NCI-H146 (cell line): ENCODE results near the gene GLIPR2.
"Not testable (repeated sequence)": the region's sequence is repeated elsewhere in the genome, so short reads cannot be mapped to it uniquely, and the experiment has no call there.

ENCODE experiments used
- DNase-seq: peaks from one replicate; lab custom pipeline; 2025; lab: John Stamatoyannopoulos, UW

GLIPR2 gene

DNA sequence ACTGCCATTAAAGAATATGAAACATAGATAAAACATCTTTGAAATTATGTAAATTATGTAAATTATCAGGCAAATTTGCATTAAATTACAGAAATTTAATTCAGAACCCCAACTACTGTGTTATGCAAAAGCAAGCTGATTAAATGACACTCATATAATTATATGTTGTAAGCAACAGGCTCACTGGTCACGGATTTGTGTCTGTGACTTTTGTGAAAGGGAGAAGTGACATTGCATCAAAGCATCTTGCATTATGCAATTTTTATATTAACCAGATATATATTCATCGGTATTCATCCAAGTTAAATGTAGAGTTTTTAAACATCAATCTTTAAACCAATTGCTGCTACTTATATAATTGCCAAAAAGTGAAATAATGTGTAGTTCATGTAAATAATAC is 13.0 kb upstream of the GLIPR2 start:
- no peak for DNase-seq

- no peak for DNase-seq
These were observed 11.3 kb upstream of the GLIPR2 start for GRCh38 chr9:36125062-36125855.

DNA sequence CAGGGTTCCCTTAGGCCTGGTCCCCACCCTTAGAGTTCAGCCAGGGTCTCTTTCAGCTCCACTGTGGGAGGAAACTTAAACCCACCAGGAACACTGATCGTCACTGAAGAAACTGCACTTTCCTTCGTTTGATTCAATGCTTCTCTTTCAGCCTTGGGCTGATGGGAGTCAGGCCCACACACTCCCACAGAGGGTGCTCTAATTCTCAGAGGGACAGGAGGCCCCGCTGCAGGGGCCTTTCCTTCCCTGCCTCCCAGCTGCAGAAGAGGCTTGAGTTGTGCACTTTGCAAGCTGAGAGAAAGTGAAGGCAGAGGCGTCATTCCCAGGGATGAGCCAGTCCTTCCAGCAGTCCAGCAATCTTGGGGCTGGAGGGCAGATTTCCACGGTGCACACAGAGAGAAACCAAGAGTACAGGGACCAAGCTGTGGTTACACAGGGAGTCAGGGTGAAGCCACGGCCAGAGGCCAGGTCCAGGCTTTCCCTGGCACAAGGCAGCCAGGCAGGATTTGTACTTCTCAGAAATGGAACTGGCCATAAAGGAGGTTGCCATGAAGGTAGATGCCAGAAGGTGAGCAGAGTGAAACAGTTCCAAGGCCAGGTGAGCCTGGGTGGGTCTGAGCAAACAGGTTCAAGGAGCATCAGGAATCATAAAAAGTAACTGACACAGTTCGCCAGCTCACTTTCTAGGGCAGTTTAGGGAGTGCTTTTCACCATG is 10.4 kb upstream of the GLIPR2 start:
- no peak for DNase-seq

DNA sequence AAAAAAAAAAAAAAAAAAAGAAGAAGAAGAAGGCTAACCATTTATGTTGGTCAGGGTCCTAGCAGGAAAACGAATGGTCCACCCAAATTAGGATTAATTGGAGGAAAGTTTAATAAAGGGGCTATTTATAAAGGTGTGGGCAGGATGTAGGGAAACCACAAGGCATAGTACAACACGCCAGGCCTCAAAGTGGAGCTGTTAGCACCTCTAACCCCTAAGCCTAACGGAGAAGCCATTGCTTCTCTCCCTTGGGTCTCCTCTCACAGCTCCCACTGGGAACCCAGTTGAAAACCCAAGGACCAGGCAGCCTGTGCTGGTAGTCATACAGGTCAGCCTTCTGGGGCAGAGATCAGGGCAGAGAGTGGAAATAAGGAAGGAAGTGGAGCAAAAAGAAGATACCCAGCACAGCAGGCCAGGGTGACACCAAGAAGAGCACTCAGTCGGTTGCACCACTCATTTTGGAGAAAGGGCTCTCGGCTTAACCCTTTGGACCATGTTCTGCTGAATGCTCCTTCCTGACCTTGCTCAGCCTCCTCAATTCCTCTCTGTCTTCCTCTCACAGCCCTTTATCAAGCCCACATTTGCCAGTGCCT is 8.8 kb upstream of the GLIPR2 start:
- DNase-seq = no peak

- no peak for DNase-seq
These were observed 8.2 kb upstream of the GLIPR2 start for GRCh38 chr9:36128349-36128748.

- DNase-seq = no peak
These were observed 7.4 kb upstream of the GLIPR2 start for GRCh38 chr9:36129139-36129538.

GRCh38 chr9:36131666-36132065 is 4.9 kb upstream of the GLIPR2 start:
- DNase-seq = not testable (repeated sequence)

DNA sequence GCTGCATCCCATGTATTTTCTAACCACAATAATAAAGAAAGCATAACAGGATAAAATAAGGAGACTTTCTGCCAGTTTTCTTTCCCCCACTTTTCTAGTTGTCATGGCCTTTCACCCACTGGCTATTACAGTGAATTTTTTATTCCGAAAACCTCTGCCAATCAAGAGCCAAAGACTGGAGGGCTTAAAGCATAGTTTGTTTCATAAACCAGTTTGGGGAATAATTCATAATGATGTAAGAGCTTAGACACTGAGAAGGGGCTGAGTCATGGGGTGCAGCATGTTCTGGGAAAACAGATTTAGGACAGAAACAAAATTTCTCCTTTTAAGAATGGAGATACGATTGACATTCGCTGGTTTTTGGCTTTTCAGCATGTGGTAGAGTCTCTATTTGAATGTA is 4.4 kb upstream of the GLIPR2 start:
- no peak for DNase-seq

DNA sequence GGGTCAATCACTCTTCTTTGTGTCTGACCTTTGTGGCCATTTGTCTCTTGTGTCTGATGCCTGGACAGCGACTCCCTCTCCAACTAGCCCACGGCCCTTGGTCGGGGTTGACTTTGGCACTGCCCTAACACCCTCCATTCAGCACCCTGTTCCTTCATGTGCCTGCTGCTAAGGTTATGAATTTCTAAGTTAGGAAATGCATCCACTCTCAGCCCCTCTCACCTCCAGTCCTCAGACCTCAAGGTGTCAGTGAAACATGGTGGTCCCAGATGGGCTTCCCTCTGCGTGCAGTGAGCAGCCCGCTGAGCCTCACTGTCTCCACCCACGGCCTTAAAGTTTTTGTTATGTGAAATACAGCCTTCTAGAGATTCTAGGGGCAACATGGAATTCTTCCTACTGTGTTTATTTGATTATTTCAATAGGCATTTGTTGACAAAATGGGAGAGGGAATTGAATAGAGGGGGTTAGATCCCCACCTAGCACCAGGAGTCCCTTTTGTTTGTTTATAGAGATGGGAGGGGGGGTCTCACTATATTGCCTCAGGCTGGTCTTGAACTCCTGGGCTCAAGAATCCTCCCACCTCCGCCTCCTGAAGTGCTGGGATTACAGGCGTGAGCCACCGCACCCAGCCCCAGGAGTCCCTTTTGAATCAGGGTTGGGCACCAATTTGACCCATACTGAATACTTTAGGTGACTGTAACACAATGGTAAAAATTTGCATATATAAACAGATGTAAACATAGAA is 1.6 kb upstream of the GLIPR2 start:
- DNase-seq = no peak

- no peak for DNase-seq
These were observed 727 bp upstream of the GLIPR2 start for GRCh38 chr9:36135741-36136271.

DNA sequence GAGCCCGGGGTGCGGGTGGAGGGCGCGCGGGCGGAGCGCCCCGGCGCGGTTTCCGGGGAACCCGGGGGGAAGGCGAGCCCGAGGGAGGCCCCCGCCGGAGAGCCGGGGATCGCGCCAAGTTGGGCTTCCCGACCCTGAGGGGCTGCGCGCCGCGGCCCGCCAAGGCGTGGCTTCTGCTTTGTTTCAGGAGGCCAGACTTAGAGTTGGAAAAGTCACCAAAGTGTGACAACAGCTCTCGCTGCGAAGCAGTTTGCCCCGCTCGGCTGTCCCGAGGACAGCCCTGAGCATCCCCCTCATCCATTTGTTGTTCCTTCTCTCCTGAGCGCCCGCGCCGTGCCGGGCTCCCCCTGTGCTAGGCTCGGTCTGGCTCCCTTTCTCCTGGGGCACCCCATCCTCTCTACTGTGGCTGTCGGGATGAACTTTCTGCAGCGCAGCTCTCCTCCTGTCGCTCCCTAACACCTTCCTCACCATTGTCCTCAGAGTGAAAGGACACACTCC is 410 bp downstream of the GLIPR2 start:
- no peak for DNase-seq

- DNase-seq = no peak
These were observed 965 bp downstream of the GLIPR2 start for GRCh38 chr9:36137392-36138004.

GRCh38 chr9:36138496-36138895 is 2.0 kb downstream of the GLIPR2 start:
- no peak for DNase-seq

- DNase-seq = no peak
These were observed 2.4 kb downstream of the GLIPR2 start for GRCh38 chr9:36138901-36139300.

DNA sequence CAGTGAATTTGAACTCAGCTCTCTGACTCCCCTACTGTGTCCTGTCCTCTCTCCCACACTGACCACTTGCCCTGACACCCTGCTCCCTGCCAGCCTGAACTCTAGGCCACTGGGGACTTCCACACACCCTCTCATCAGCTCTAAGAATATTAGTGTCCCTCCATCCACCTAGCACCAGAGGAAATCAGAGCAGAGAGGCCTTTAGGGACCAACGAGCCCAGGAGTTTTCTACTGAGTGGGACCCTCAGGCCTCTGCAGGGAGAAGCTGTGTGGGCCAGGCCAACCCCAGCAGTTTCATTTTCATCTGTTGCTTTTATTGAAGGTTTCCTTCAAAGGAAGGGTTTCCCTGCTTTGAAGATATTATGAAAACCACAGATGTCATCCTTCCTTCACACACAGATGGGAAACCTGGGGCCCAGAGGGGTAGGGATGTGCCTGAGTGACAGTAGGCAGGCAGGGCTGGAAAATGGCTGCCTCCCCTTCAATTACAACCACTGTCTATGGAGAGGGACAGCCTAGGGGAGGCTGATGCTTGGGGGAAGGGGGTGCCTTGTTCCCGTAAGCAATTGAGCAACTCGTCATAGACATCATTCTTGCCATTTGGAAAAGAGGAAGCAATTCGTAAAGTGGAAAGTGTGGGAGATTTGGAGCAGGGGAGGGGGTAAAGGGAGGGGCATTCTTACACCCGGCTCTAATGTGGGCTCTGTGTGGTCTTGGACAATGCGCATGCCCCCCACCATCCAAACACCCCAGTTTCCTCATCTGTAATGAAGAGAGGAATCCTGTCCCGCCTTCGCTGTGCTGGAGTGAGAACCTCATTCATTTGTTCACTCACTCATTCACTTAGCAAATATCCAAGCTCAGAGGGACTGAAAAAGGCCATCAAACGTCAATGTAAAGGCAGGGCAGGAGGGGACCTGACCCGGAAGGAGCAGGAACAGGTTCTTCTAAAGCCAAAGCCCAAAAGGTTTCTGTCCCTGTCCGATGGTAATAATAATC is 3.9 kb downstream of the GLIPR2 start:
- no peak for DNase-seq

GRCh38 chr9:36141288-36141687 is 4.8 kb downstream of the GLIPR2 start:
- DNase-seq = no peak

- DNase-seq = no peak
These were observed 5.2 kb downstream of the GLIPR2 start for GRCh38 chr9:36141761-36142160.

- DNase-seq = no peak
These were observed 6.1 kb downstream of the GLIPR2 start for GRCh38 chr9:36142510-36143244.

- no peak for DNase-seq
These were observed 6.7 kb downstream of the GLIPR2 start for GRCh38 chr9:36143245-36143641.
